ENCODE data around the gene SLC12A3.

The SLC12A3 gene

GRCh38 chr16:56894331-56894917, 29.4 kb downstream of the SLC12A3 start:
- no peak for DNase-seq

GRCh38 chr16:56895813-56896212, 30.8 kb downstream of the SLC12A3 start:
- DNase-seq: no peak

GRCh38 chr16:56896244-56896643, 31.2 kb downstream of the SLC12A3 start:
- no peak for DNase-seq

GRCh38 chr16:56897026-56897799, 32.2 kb downstream of the SLC12A3 start:
- no peak for DNase-seq

- DNase-seq: no peak
Observed at GRCh38 chr16:56898847-56899246, 33.8 kb downstream of the SLC12A3 start.

GRCh38 chr16:56903866-56904265, 38.9 kb downstream of the SLC12A3 start:
- no peak for DNase-seq

GRCh38 chr16:56907401-56907800, 42.4 kb downstream of the SLC12A3 start:
- no peak for DNase-seq

- no peak for DNase-seq
Observed at GRCh38 chr16:56909527-56909979, 44.5 kb downstream of the SLC12A3 start.

- DNase-seq: no peak
Observed at GRCh38 chr16:56910112-56910511, 45.1 kb downstream of the SLC12A3 start.

GRCh38 chr16:56910654-56911539, 45.9 kb downstream of the SLC12A3 start:
- DNase-seq: peak; percentile 63

GRCh38 chr16:56911771-56912571, 47.0 kb downstream of the SLC12A3 start:
- no peak for DNase-seq

- DNase-seq: peak; percentile 39
Observed at GRCh38 chr16:56912746-56913708, 48.0 kb downstream of the SLC12A3 start.

- DNase-seq: no peak
Observed at GRCh38 chr16:56914896-56915295, 49.9 kb downstream of the SLC12A3 start.

- DNase-seq: no peak
Observed at GRCh38 chr16:56915336-56916119, 50.5 kb downstream of the SLC12A3 start.

- no peak for DNase-seq
Observed at GRCh38 chr16:56916571-56917403, 51.8 kb downstream of the SLC12A3 start.

- no peak for DNase-seq
Observed at GRCh38 chr16:56918467-56919012, 53.5 kb downstream of the SLC12A3 start.

- DNase-seq: no peak
Observed at GRCh38 chr16:56919099-56919800, 54.2 kb downstream of the SLC12A3 start.

- DNase-seq: no peak
Observed at GRCh38 chr16:56921571-56921970, 56.6 kb downstream of the SLC12A3 start.
